KOPT-K1 (cell line): Measurements from ENCODE around the gene SPINK1.
"Not testable (repeated sequence)": the region's sequence is repeated elsewhere in the genome, so short reads cannot be mapped to it uniquely, and the experiment has no call there.

ENCODE experiments used
- H3K27ac ChIP-seq: fragments of 200-600 bp; sonication (generic); 2 replicates; pipeline ENCODE4 v1.5.1; 2016; ENCODE audit warnings: antibody characterized with exemption, mild to moderate bottlenecking, low read depth, low read length; ENCODE audit not compliant: poor library complexity, severe bottlenecking
- H3K36me3 ChIP-seq: fragments of 200-600 bp; sonication (generic); 2 replicates; pipeline ENCODE4 v1.5.1; 2017; ENCODE audit warnings: antibody characterized with exemption, mild to moderate bottlenecking, low read length, moderate library complexity; ENCODE audit not compliant: insufficient read depth
- H3K9me3 ChIP-seq: fragments of 200-600 bp; sonication (generic); 2 replicates; pipeline ENCODE4 v1.5.1; 2017; ENCODE audit warnings: antibody characterized with exemption, low read length, mild to moderate bottlenecking; ENCODE audit not compliant: insufficient read depth, poor library complexity, severe bottlenecking

Gene SPINK1

GRCh38 chr5:147835386-147835798 is 3.9 kb upstream of the SPINK1 start:
- Histone ChIP-seq H3K36me3 (no peaks in the 10 kb centered on the region), H3K9me3 (no peaks in the 10 kb centered on the region), H3K27ac (no peak overlapping the region)

GRCh38 chr5:147832541-147832940 is 1.1 kb upstream of the SPINK1 start:
- Histone ChIP-seq H3K27ac (no peak overlapping the region), H3K36me3 (no peaks in the 10 kb centered on the region), H3K9me3 (no peaks in the 10 kb centered on the region)

GRCh38 chr5:147830035-147830434 is 1.4 kb downstream of the SPINK1 start:
- no peak overlapping the region for H3K27ac ChIP-seq
- no peaks in the 10 kb centered on the region for H3K9me3 ChIP-seq
- no peaks in the 10 kb centered on the region for H3K36me3 ChIP-seq

- not testable (repeated sequence) for H3K27ac ChIP-seq, H3K36me3 ChIP-seq, H3K9me3 ChIP-seq
Observed at GRCh38 chr5:147827017-147827416, 4.5 kb downstream of the SPINK1 start.

- Histone ChIP-seq H3K9me3 (no peaks in the 10 kb centered on the region), H3K27ac (no peak overlapping the region), H3K36me3 (no peaks in the 10 kb centered on the region)
Observed at GRCh38 chr5:147826361-147826760, 5.1 kb downstream of the SPINK1 start.

- Histone ChIP-seq H3K36me3 (no peaks in the 10 kb centered on the region), H3K27ac (no peak overlapping the region), H3K9me3 (no peaks in the 10 kb centered on the region)
Observed at GRCh38 chr5:147822686-147823491, 8.6 kb downstream of the SPINK1 start.

GRCh38 chr5:147822222-147822621 is 9.2 kb downstream of the SPINK1 start:
- not testable (repeated sequence) for H3K27ac ChIP-seq, H3K9me3 ChIP-seq, H3K36me3 ChIP-seq

- Histone ChIP-seq H3K36me3 (no peaks in the 10 kb centered on the region), H3K27ac (no peak overlapping the region), H3K9me3 (no peaks in the 10 kb centered on the region)
Observed at GRCh38 chr5:147821766-147822165, 9.7 kb downstream of the SPINK1 start.

- H3K9me3 ChIP-seq = peaks cover 4% of the 10 kb centered on the region
- no peaks in the 10 kb centered on the region for H3K36me3 ChIP-seq
- H3K27ac ChIP-seq = no peak overlapping the region
Observed at GRCh38 chr5:147819261-147819770, 12.2 kb downstream of the SPINK1 start.

GRCh38 chr5:147818290-147818689 is 13.2 kb downstream of the SPINK1 start:
- Histone ChIP-seq H3K9me3 (peaks cover 4% of the 10 kb centered on the region), H3K27ac (no peak overlapping the region), H3K36me3 (no peaks in the 10 kb centered on the region)

- Histone ChIP-seq H3K9me3 (peaks cover 4% of the 10 kb centered on the region), H3K27ac (no peak overlapping the region), H3K36me3 (no peaks in the 10 kb centered on the region)
Observed at GRCh38 chr5:147813696-147814095, 17.8 kb downstream of the SPINK1 start.

GRCh38 chr5:147809830-147810666 is 21.4 kb downstream of the SPINK1 start:
- Histone ChIP-seq H3K9me3 (no peaks in the 10 kb centered on the region), H3K27ac (no peak overlapping the region), H3K36me3 (no peaks in the 10 kb centered on the region)

- Histone ChIP-seq H3K9me3 (no peaks in the 10 kb centered on the region), H3K36me3 (no peaks in the 10 kb centered on the region), H3K27ac (no peak overlapping the region)
Observed at GRCh38 chr5:147805030-147805454, 26.4 kb downstream of the SPINK1 start.

GRCh38 chr5:147804334-147804733 is 27.1 kb downstream of the SPINK1 start:
- no peaks in the 10 kb centered on the region for H3K36me3 ChIP-seq
- H3K27ac ChIP-seq = no peak overlapping the region
- H3K9me3 ChIP-seq = no peaks in the 10 kb centered on the region

- Histone ChIP-seq H3K27ac (no peak overlapping the region), H3K9me3 (no peaks in the 10 kb centered on the region), H3K36me3 (no peaks in the 10 kb centered on the region)
Observed at GRCh38 chr5:147803926-147804325, 27.5 kb downstream of the SPINK1 start.
